Peyer's patch (tissue), 4 donors: ENCODE results near the gene NECTIN3. TPM values are rescaled to one million over a fixed set of nuclear protein-coding genes. Genes with fewer than 3 reads are reported as not detected.

Experiments
- DNase-seq, 3 donors: peaks; one replicate each; pipeline ENCODE4 v3.0.0-alpha.2; 2017 to 2019
- H3K27ac ChIP-seq, 4 donors: fragments of 200-600 bp; sonication (generic); one replicate each; pipeline ENCODE4 v1.5.1; 2016 to 2019
- H3K27me3 ChIP-seq, 2 donors: fragments of 200-600 bp; sonication (generic); one replicate each; pipeline ENCODE4 v1.5.1; 2019
- H3K36me3 ChIP-seq, 3 donors: fragments of 200-600 bp; sonication (generic); one replicate each; pipeline ENCODE4 v1.5.1; 2016 to 2019
- H3K4me1 ChIP-seq, 4 donors: fragments of 200-600 bp; sonication (generic); one replicate each; pipeline ENCODE4 v1.5.1; 2016 to 2019
- H3K4me3 ChIP-seq, 4 donors: fragments of 200-600 bp; sonication (generic); 1 replicate in 3 of 4; 2 replicates in 1 of 4; pipeline ENCODE4 v1.5.1; 2016 to 2019; ENCODE audit warnings: mild to moderate bottlenecking in 1 of 4
- H3K9me3 ChIP-seq, 4 donors: fragments of 200-600 bp; sonication (generic); one replicate each; pipeline ENCODE4 v1.5.1; 2016 to 2019; ENCODE audit warnings: mild to moderate bottlenecking in 1 of 4
- CTCF ChIP-seq, 6 experiments: fragments of 450-650 bp in 4 of 6; fragments of 200-600 bp in 2 of 6; sonication (generic) in 1 of 6; IDR thresholded peaks; one replicate each; pipeline ENCODE4 v1.5.1; 2017 to 2019; ENCODE audit warnings: antibody characterized with exemption in 6 of 6, mild to moderate bottlenecking in 3 of 6, moderate library complexity in 1 of 6
- POLR2A ChIP-seq, 2 donors: fragments of 450-650 bp; IDR thresholded peaks; one replicate each; pipeline ENCODE4 v1.5.1; 2017; ENCODE audit warnings: antibody characterized with exemption in 2 of 2, mild to moderate bottlenecking in 2 of 2, moderate library complexity in 2 of 2
- total RNA-seq, 4 donors: library from RNA; depleted of rRNA; stranded (reverse); fragments of >200 nt; gene quantifications; one replicate each; pipeline ENCODE4 v1.1.0, GENCODE V29; 2016

The NECTIN3 gene
- total RNA-seq, 4 donors from 2014 or later = 28.1 to 57.1 (median 49.3) TPM

GRCh38 chr3:111218615-111219014, 147.0 kb downstream of the NECTIN3 start:
- TF ChIP-seq POLR2A (IDR thresholded peaks at IDR 0.05) (no peak), CTCF (IDR thresholded peaks at IDR 0.05) (no peak)
- H3K4me3 ChIP-seq = no peak overlapping the region
- DNase-seq = no peak
- no peak overlapping the region for H3K27ac ChIP-seq
- no peaks in the 10 kb centered on the region for H3K9me3 ChIP-seq
- no peaks in the 10 kb centered on the region for H3K27me3 ChIP-seq
- H3K36me3 ChIP-seq = no peaks in the 10 kb centered on the region
- no peaks in the 10 kb centered on the region for H3K4me1 ChIP-seq

- H3K36me3 ChIP-seq = no peaks in the 10 kb centered on the region
- no peak for DNase-seq
- H3K27me3 ChIP-seq = no peaks in the 10 kb centered on the region
- H3K27ac ChIP-seq = no peak overlapping the region
- H3K4me3 ChIP-seq = no peak overlapping the region
- TF ChIP-seq CTCF (IDR thresholded peaks at IDR 0.05) (no peak), POLR2A (IDR thresholded peaks at IDR 0.05) (no peak)
- no peaks in the 10 kb centered on the region for H3K4me1 ChIP-seq
- H3K9me3 ChIP-seq = no peaks in the 10 kb centered on the region
These were observed 155.6 kb downstream of the NECTIN3 start for GRCh38 chr3:111227216-111227615.

GRCh38 chr3:111229301-111229700, 157.7 kb downstream of the NECTIN3 start:
- TF ChIP-seq POLR2A (IDR thresholded peaks at IDR 0.05) (no peak), CTCF (IDR thresholded peaks at IDR 0.05) (no peak)
- Histone ChIP-seq H3K4me3 (no peak overlapping the region), H3K36me3 (no peaks in the 10 kb centered on the region), H3K27me3 (no peaks in the 10 kb centered on the region), H3K9me3 (no peaks in the 10 kb centered on the region), H3K27ac (no peak overlapping the region), H3K4me1 (no peaks in the 10 kb centered on the region)
- DNase-seq = no peak

GRCh38 chr3:111236836-111237713, 165.5 kb downstream of the NECTIN3 start:
- H3K36me3 ChIP-seq = no peaks in the 10 kb centered on the region

GRCh38 chr3:111237946-111238345, 166.3 kb downstream of the NECTIN3 start:
- H3K36me3 ChIP-seq = no peaks in the 10 kb centered on the region
- no peak for DNase-seq
- no peaks in the 10 kb centered on the region for H3K27me3 ChIP-seq
- H3K4me3 ChIP-seq = no peak overlapping the region
- no peaks in the 10 kb centered on the region for H3K4me1 ChIP-seq
- TF ChIP-seq CTCF (IDR thresholded peaks at IDR 0.05) (no peak), POLR2A (IDR thresholded peaks at IDR 0.05) (no peak)
- peaks cover 0 to 3% (median 0%) of the 10 kb centered on the region in 4 donors for H3K9me3 ChIP-seq
- H3K27ac ChIP-seq = no peak overlapping the region

More at GRCh38 chr3:111236836-111237713, 165.5 kb downstream of the NECTIN3 start:
- TF ChIP-seq POLR2A (IDR thresholded peaks at IDR 0.05) (no peak), CTCF (IDR thresholded peaks at IDR 0.05) (no peak)
- no peak for DNase-seq
- no peak overlapping the region for H3K4me3 ChIP-seq
- H3K4me1 ChIP-seq = no peaks in the 10 kb centered on the region
- H3K9me3 ChIP-seq = no peaks in the 10 kb centered on the region
- no peak overlapping the region for H3K27ac ChIP-seq
- no peaks in the 10 kb centered on the region for H3K27me3 ChIP-seq
